Measurements from ENCODE around the gene FBLN7.
A peak's percentile ranks its signal among the peaks of the same experiment; 100 is the strongest.

FBLN7 gene

GRCh38 chr2:112194482-112194881 lies 56.3 kb downstream of the FBLN7 start (continued):
- TF ChIP-seq, protein P1, sequence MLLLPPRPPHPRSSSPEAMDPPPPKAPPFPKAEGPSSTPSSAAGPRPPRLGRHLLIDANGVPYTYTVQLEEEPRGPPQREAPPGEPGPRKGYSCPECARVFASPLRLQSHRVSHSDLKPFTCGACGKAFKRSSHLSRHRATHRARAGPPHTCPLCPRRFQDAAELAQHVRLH (tag by site-specific recombination; IDR thresholded peaks at IDR 0.05): no peak
- TF ChIP-seq ZBTB17 (tag by site-specific recombination; IDR thresholded peaks at IDR 0.05) (no peak), ZSCAN30 (tag by site-specific recombination; IDR thresholded peaks at IDR 0.05) (no peak), ZNF394 (tag by site-specific recombination; IDR thresholded peaks at IDR 0.05; ENCODE audit: borderline replicate concordance) (no peak)

- no peak overlapping the region for H3K27ac ChIP-seq (ENCODE audit: extremely low read depth, low read depth, low read length)
- no peak overlapping the region for H3K4me3 ChIP-seq (ENCODE audit: low read depth, low read length)
- no peaks in the 10 kb centered on the region for H3K36me3 ChIP-seq (ENCODE audit: control insufficient read depth in 2 of 2, insufficient read depth in 1 of 2, low read length in 2 of 2)
- CTCF ChIA-PET: no interaction called here
- POLR2A ChIA-PET: no interaction called here
- H3K4me1 ChIP-seq (ENCODE audit: control insufficient read depth, insufficient read depth, low read length): no peaks in the 10 kb centered on the region
- H3K9me3 ChIP-seq (ENCODE audit: control insufficient read depth, insufficient read depth, low read depth, low read length): no peaks in the 10 kb centered on the region
- TF ChIP-seq GLIS1 (tag by site-specific recombination; IDR thresholded peaks at IDR 0.05) (peak; percentile 74), PRDM1 (tag by site-specific recombination; IDR thresholded peaks at IDR 0.05) (no peak), KLF8 (tag by site-specific recombination; IDR thresholded peaks at IDR 0.05) (no peak), ZNF610 (tag by site-specific recombination; IDR thresholded peaks at IDR 0.05; ENCODE audit: borderline replicate concordance) (no peak), ZSCAN5A (tag by site-specific recombination; IDR thresholded peaks at IDR 0.05) (no peak), ZSCAN16 (tag by site-specific recombination; IDR thresholded peaks at IDR 0.05) (no peak), SP7 (tag by site-specific recombination; IDR thresholded peaks at IDR 0.05) (no peak), ZNF654 (tag by site-specific recombination; IDR thresholded peaks at IDR 0.05; ENCODE audit: low read depth) (no peak), ZIC2 (tag by site-specific recombination; IDR thresholded peaks at IDR 0.05) (peak; percentile 79), PATZ1 (tag by site-specific recombination; IDR thresholded peaks at IDR 0.05) (no peak), MEIS1 (CRISPR knock-in tag; IDR thresholded peaks at IDR 0.05; ENCODE audit: borderline replicate concordance) (no peak), ZNF544 (tag by site-specific recombination; IDR thresholded peaks at IDR 0.05) (no peak), KLF9 (tag by site-specific recombination; IDR thresholded peaks at IDR 0.05; ENCODE audit: low read depth) (no peak)
- TF ChIP-seq, protein P2, sequence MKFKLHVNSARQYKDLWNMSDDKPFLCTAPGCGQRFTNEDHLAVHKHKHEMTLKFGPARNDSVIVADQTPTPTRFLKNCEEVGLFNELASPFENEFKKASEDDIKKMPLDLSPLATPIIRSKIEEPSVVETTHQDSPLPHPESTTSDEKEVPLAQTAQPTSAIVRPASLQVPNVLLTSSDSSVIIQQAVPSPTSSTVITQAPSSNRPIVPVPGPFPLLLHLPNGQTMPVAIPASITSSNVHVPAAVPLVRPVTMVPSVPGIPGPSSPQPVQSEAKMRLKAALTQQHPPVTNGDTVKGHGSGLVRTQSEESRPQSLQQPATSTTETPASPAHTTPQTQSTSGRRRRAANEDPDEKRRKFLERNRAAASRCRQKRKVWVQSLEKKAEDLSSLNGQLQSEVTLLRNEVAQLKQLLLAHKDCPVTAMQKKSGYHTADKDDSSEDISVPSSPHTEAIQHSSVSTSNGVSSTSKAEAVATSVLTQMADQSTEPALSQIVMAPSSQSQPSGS (tag by site-specific recombination; IDR thresholded peaks at IDR 0.05; ENCODE audit: low read depth): no peak
Observed at GRCh38 chr2:112195167-112195766, 57.1 kb downstream of the FBLN7 start.

DNA sequence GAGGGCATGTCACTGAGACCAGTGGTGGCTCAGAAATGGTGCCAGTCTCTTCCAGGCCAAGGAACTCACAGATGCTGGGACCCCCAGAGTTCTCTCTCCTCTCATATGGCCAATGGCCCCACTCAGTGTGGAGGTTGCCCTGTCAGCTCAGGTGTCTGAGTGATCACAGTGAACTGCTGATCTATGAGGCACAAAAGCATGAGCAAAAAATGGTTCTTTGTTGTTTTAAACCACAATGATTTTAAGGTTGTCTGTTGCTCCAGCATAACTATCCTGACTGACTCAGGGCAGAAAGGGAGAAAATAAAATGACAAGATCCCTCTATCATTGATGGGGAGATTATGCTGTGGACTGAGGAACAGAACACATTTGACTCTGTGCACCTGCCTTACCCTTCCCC lies 57.8 kb downstream of the FBLN7 start:
- no peak overlapping the region for H3K27ac ChIP-seq (ENCODE audit: extremely low read depth, low read depth, low read length)
- H3K9me3 ChIP-seq (ENCODE audit: control insufficient read depth, insufficient read depth, low read depth, low read length): no peaks in the 10 kb centered on the region
- H3K4me3 ChIP-seq (ENCODE audit: low read depth, low read length): no peak overlapping the region
- H3K4me1 ChIP-seq (ENCODE audit: control insufficient read depth, insufficient read depth, low read length): no peaks in the 10 kb centered on the region
- POLR2A ChIA-PET: no interaction called here
- no peaks in the 10 kb centered on the region for H3K36me3 ChIP-seq (ENCODE audit: control insufficient read depth in 2 of 2, insufficient read depth in 1 of 2, low read length in 2 of 2)
- CTCF ChIA-PET: no interaction called here
- TF ChIP-seq ZNF280D (tag by site-specific recombination; IDR thresholded peaks at IDR 0.05) (no peak), ZIC2 (tag by site-specific recombination; IDR thresholded peaks at IDR 0.05) (no peak), ZNF133 (tag by site-specific recombination; IDR thresholded peaks at IDR 0.05) (no peak), ZNF266 (tag by site-specific recombination; IDR thresholded peaks at IDR 0.05; ENCODE audit: low read depth) (no peak), ZNF146 (tag by site-specific recombination; IDR thresholded peaks at IDR 0.05) (no peak), KLF16 (tag by site-specific recombination; IDR thresholded peaks at IDR 0.05) (no peak), ZXDB (tag by site-specific recombination; IDR thresholded peaks at IDR 0.05) (no peak), GLI2 (tag by site-specific recombination; IDR thresholded peaks at IDR 0.05; ENCODE audit: borderline replicate concordance, low read depth) (no peak), ZNF394 (tag by site-specific recombination; IDR thresholded peaks at IDR 0.05; ENCODE audit: borderline replicate concordance) (no peak)

Measured in HEK293 (cell line).